K562 (cell line): ENCODE measurements around the gene SNX9. TPM values are rescaled to one million over a fixed set of nuclear protein-coding genes. Genes with fewer than 3 reads are reported as not detected.

Experiments
- ATAC-seq: fragments of 200-7000 bp; cut with Tn5 transposase; 3 replicates; pipeline ENCODE4 v1.9.1; 2020; ENCODE audit warnings: moderate library complexity
- BruUV-seq: library from RNA; stranded (reverse); fragments of 400-500 nt; replicated peaks from 2 replicates; lab custom pipeline; 2021; lab: Mats Ljungman, UMichigan
- CTCF ChIA-PET: fragments of 300-600 bp; formaldehyde crosslinking; extraction: SDS; loops from one replicate; lab custom pipeline; 2021; ENCODE audit warnings: low intra/inter-chr PET ratio; lab: Yijun Ruan, JAX
- POLR2A ChIA-PET: fragments of 300-600, 350-650 bp; sonication (Branson Sonifier 250); formaldehyde crosslinking; extraction: SDS; loops from one replicate; lab custom pipeline; 2021; ENCODE audit warnings: antibody characterized with exemption, inconsistent platforms; lab: Yijun Ruan, JAX
- DNase-seq, 4 experiments: peaks; one replicate each; pipeline versions ENCODE4 v3.0.0 to v3.0.0-alpha.2; 2011 to 2018; ENCODE audit warnings: low spot score in 3 of 4, mixed read lengths in 3 of 4; ENCODE audit errors: extremely low read depth in 1 of 4
- FAIRE-seq: peaks from 2 replicates; lab custom pipeline; 2011; peaks lifted over from hg19 to GRCh38; lab: Jason Lieb, UNC
- H2AFZ ChIP-seq: 2 replicates; pipeline ENCODE4 v1.6.0; 2011; ENCODE audit warnings: low read depth, low read length, control low read depth, inconsistent platforms
- H3K27ac ChIP-seq: fragments of 200-600 bp; 3 replicates; pipeline ENCODE4 v1.8.0; 2011; ENCODE audit warnings: low read depth, mild to moderate bottlenecking, control low read depth, inconsistent platforms, low read length, moderate library complexity, mixed read lengths; ENCODE audit errors: extremely low read depth
- H3K27me3 ChIP-seq, 2 experiments: fragments of 300-600 bp in 1 of 2; 2 replicates in 1 of 2; 3 replicates in 1 of 2; pipeline versions ENCODE4 v1.6.0 to v1.8.0; 2011; ENCODE audit warnings: inconsistent platforms in 2 of 2, low read length in 2 of 2, mild to moderate bottlenecking in 1 of 2, mixed read lengths in 1 of 2, moderate library complexity in 1 of 2; ENCODE audit not compliant: control insufficient read depth in 2 of 2, insufficient read depth in 2 of 2
- H3K36me3 ChIP-seq: fragments of 300-600 bp; 3 replicates; pipeline ENCODE4 v1.8.0; 2011; ENCODE audit warnings: mild to moderate bottlenecking, low read length, inconsistent platforms; ENCODE audit not compliant: control insufficient read depth, insufficient read depth
- H3K4me1 ChIP-seq, 2 experiments: fragments of 200-600 bp in 1 of 2; replicated peaks in 1 of 2; 2 replicates in 1 of 2; 3 replicates in 1 of 2; pipeline versions ENCODE4 v1.5.1 to v1.8.0; 2011; ENCODE audit warnings: inconsistent platforms in 2 of 2, low read length in 2 of 2, mild to moderate bottlenecking in 1 of 2, mixed read lengths in 1 of 2, moderate library complexity in 1 of 2; ENCODE audit not compliant: control insufficient read depth in 2 of 2, insufficient read depth in 2 of 2
- H3K4me2 ChIP-seq: 2 replicates; pipeline ENCODE4 v1.6.1; 2011; ENCODE audit warnings: low read length, control low read depth, inconsistent platforms, mixed read lengths; ENCODE audit not compliant: insufficient read depth
- H3K4me3 ChIP-seq: fragments of 200-600 bp; sonication (generic), shearing (Covaris generic); 2 replicates; pipeline ENCODE4 v1.5.1; 2016; ENCODE audit warnings: control low read depth, inconsistent platforms
- H3K79me2 ChIP-seq: fragments of 200-600 bp; 3 replicates; pipeline ENCODE4 v1.8.0; 2011; ENCODE audit warnings: low read length, inconsistent platforms; ENCODE audit not compliant: control insufficient read depth, insufficient read depth
- H3K9ac ChIP-seq, 2 experiments: 2 replicates each; pipeline versions ENCODE4 v1.6.0 to v1.6.1; 2011; ENCODE audit warnings: low read depth in 2 of 2, low read length in 2 of 2, control low read depth in 1 of 2, inconsistent platforms in 1 of 2, mild to moderate bottlenecking in 1 of 2, mixed read lengths in 1 of 2; ENCODE audit not compliant: insufficient read depth in 1 of 2
- H3K9me1 ChIP-seq: one replicate; pipeline ENCODE4 v1.6.0; 2011; ENCODE audit warnings: inconsistent platforms, mild to moderate bottlenecking, low read length, moderate library complexity; ENCODE audit not compliant: control insufficient read depth, insufficient read depth
- H3K9me3 ChIP-seq: replicated peaks from 2 replicates; pipeline ENCODE4 v1.5.1; 2011; ENCODE audit warnings: low read depth, low read length, inconsistent platforms; ENCODE audit not compliant: control insufficient read depth, insufficient read depth
- H4K20me1 ChIP-seq: replicated peaks from 2 replicates; pipeline ENCODE4 v1.6.1; 2011; ENCODE audit warnings: low read length, inconsistent platforms, mixed read lengths; ENCODE audit not compliant: control insufficient read depth, insufficient read depth
- TAF9B ChIP-seq: fragments of 450-650 bp; IDR thresholded peaks from 2 replicates; pipeline ENCODE4 v1.6.1; 2018; ENCODE audit warnings: mild to moderate bottlenecking; ENCODE audit not compliant: partially characterized antibody
- WGBS: fragments of 100-300 bp; shearing (Covaris generic); methylation state at CpG from one replicate; pipeline ENCODE4 v1.1.6; 2016; ENCODE audit warnings: low coverage, mixed read lengths; ENCODE audit not compliant: insufficient coverage; ENCODE audit errors: missing lambda C conversion rate; 5-methylcytosine and 5-hydroxymethylcytosine counted together
- in situ Hi-C: fragments of 300-500 bp; cut with MboI; formaldehyde crosslinking; loops from 4 replicates; pipeline ENCODE4 v1.15.0; 2018; ENCODE audit warnings: inconsistent platforms, mixed read lengths
- intact Hi-C: fragments of 100-400 bp; cut with micrococcal nuclease; formaldehyde crosslinking; loops from 2 replicates; pipeline ENCODE4 v1.14.2; 2022
- polyA plus RNA-seq, 8 experiments: library from polyadenylated mRNA; depleted of rRNA in 4 of 8; stranded (reverse) in 5 of 8; unstranded in 3 of 8; fragments of >200 nt; fragmentation: Nextera tagmentation in 2 of 8; fragmentation: Illumina TruSeq in 1 of 8; extraction: Ambion mirVana in 2 of 8; extraction: Trizol in 1 of 8; gene quantifications; 2 replicates each; pipeline versions ENCODE4 v1.2.1 to v1.2.3, GENCODE V29; 2011 to 2014; ENCODE audit warnings: inconsistent platforms in 1 of 8, missing spikeins in 1 of 8
- total RNA-seq, 7 experiments: library from RNA; depleted of rRNA in 6 of 7; stranded (reverse); fragments of >200 nt in 6 of 7; fragmentation: Illumina TruSeq in 2 of 7; extraction: Trizol in 2 of 7; gene quantifications; 2 replicates each; pipeline versions ENCODE4 v1.2.1 to v1.2.3, GENCODE V29; 2011 to 2021; ENCODE audit warnings: low replicate concordance in 1 of 7
- TF ChIP-seq, protein P1 (sequence below): sonication (generic); formaldehyde crosslinking; IDR thresholded peaks from 2 replicates; pipeline ENCODE4 v1.5.0; 2020; ENCODE audit warnings: missing genetic modification reagents

Gene SNX9
- total and polyA plus RNA-seq, 9 of the 15 experiments (the other 6 are each of a cell fraction or from before 2014, with no cell fraction given) = 6.0 to 81.7 (median 57.1) TPM

DNA sequence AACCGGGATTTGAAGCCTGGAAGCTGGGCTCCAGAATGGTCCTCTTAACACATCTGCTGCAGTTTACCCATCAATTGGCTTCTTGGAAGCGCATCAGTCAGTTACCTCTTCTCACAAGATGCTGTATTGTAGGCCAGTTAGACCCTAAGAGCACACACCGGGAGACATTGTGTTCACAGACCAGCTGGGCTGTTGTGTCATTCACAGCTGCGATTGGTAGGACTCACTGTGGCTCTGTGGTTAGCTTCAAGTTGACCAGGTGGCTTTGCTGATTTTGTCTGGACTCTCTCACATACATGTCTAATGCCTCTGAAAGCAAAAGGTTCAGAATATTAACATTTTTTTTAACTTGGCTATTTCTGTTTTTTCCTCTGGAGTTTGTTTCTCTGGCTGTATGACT lies 64.8 kb downstream of the SNX9 start:
- Histone ChIP-seq H3K9me3 (no peaks in the 10 kb centered on the region), H3K79me2 (peaks cover 21% of the 10 kb centered on the region), H3K4me1 (peaks cover 9 to 29% of the 10 kb centered on the region in 2 experiments), H3K36me3 (peaks cover 80% of the 10 kb centered on the region), H3K9ac (no peak overlapping the region), H2AFZ (no peak overlapping the region), H3K9me1 (no peaks in the 10 kb centered on the region), H3K27ac (no peak overlapping the region), H3K4me3 (no peak overlapping the region), H4K20me1 (peaks cover 6% of the 10 kb centered on the region; the same call in 1 of the 2 replicates), H3K4me2 (no peak overlapping the region), H3K27me3 (no peaks in the 10 kb centered on the region)
- POLR2A ChIA-PET = interaction anchor here (1.8 to 2.0 kb wide), 2 partner anchors 15 kb away, joined by 3 to 6 read pairs; no protein-coding TSS in a partner anchor
- WGBS = 92% methylated on average over 4 of the region's 4 CpGs
- no TSS peak for BruUV-seq
- no peak for FAIRE-seq
- intact Hi-C loops (no loop called here), in situ Hi-C loops (no loop called here)
- DNase-seq = no peak
- CTCF ChIA-PET = no interaction called here
- TF ChIP-seq, protein P1, sequence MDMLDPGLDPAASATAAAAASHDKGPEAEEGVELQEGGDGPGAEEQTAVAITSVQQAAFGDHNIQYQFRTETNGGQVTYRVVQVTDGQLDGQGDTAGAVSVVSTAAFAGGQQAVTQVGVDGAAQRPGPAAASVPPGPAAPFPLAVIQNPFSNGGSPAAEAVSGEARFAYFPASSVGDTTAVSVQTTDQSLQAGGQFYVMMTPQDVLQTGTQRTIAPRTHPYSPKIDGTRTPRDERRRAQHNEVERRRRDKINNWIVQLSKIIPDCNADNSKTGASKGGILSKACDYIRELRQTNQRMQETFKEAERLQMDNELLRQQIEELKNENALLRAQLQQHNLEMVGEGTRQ (CRISPR knock-in tag) = peak; percentile 0; the same call in 1 of the 2 replicates
- TF ChIP-seq TAF9B = no peak
- no peak for ATAC-seq
